ENCODE results near the gene ZFP30.
"Not testable (repeated sequence)": the region's sequence is repeated elsewhere in the genome, so short reads cannot be mapped to it uniquely, and the experiment has no call there.

ZFP30 gene

DNA sequence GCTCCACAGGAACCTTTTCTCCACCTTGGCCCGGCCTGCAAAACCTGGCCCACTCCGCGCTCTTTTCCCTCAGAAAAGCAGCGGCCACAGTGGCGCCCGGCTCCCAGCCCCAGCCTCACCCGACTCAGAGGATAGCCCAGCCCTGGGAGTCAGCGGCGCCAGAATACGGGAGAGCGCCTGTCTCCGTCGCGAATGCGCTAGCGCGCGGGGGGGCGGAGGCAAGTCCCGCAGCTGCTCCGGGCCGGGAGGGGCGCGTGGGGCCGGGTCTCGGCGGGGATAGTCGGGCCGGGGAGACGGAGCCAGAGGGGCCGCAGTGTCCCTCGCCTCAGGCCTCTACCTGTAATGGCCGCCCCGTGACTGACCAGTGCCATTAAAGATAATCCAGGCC, at the start of gene ZFP30:
TSS of gene ZFP30 (minus strand) at position 165 of the 388 bp plus-strand sequence. CDS start 7,643 bp downstream, outside the sequence.
- DNase-seq = peak; percentile 89

GRCh38 chr19:37699057-37699456, 43.8 kb upstream of the ZFP30 start:
- DNase-seq = no peak

- DNase-seq = no peak
Observed at GRCh38 chr19:37698216-37698615, 43.0 kb upstream of the ZFP30 start.

DNA sequence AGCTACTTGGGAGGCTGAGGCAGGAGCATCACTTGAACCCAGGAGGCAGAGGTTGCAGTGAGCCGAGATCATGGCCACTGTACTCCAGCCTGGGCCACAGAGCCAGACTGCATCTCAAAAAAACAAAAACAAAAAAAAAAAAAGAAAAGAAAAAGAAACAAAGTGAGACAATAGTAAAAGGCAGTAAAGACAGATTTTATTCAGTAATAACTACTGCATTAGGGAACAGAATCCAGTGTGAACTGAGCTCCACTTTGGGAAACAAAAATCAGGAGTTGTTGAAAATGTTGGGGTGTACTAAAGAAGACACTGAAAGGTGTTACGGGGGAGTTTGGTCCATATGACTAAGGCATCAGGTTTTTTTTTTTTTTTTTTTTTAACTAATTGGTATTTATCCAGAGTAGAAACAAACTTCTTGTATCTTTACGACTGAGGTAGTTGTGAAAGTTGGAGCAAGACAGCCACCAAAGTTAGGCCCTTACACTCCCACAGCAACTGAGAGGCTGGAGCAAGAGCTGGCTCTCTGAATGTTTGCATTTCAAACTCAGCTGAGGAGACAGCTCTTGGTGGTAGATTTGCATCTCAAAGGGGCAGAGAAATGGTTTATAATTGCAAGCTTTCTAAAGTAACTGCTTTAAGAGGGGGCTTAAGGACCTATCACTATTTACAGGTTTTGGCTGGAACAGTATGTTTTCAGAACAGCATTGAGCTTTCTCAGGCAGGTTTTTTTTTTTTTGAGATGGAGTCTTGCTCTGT, 40.1 kb upstream of the ZFP30 start:
- DNase-seq = no peak

DNA sequence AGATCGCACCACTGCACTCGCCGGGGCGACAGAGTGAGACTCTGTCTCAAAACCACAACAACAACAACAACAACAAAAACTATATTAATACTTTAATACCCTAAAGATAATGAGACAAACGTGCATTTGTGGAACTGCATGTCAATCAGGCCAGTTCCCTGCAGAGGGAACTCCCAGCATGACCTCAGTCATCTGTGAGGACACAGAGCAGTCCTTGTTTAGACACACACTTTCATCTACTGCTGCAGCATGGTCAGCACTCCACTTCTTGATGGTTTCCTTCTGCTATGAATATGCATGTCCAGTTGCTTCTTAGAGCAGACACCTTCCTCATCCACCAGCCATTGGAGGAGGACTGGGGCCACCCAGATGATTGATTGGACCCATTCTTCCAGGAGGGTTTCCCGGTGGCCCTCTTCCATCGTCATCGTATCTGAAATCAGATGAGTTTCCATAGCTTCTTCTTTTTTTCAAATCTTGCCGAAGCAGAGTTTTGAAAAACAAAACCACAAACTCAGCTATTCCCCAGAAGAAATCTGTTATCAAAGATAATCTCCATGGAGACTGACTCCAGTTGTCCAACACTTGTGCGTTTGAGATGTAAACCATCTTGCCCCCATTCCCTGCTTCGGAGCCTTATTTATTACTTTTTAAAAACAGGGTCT, 37.8 kb upstream of the ZFP30 start:
- no peak for DNase-seq

GRCh38 chr19:37691881-37692504, 36.7 kb upstream of the ZFP30 start:
- peak; percentile 88 for DNase-seq

- DNase-seq = no peak
Observed at GRCh38 chr19:37683520-37683919, 28.3 kb upstream of the ZFP30 start.

- DNase-seq = no peak
Observed at GRCh38 chr19:37669450-37669914, 14.2 kb upstream of the ZFP30 start.

- not testable (repeated sequence) for DNase-seq
Observed at GRCh38 chr19:37657157-37657556, 1.9 kb upstream of the ZFP30 start.

GRCh38 chr19:37655689-37656371, 565 bp upstream of the ZFP30 start:
- peak; percentile 92 for DNase-seq

GRCh38 chr19:37654629-37655300, 500 bp downstream of the ZFP30 start:
- no peak for DNase-seq

DNA sequence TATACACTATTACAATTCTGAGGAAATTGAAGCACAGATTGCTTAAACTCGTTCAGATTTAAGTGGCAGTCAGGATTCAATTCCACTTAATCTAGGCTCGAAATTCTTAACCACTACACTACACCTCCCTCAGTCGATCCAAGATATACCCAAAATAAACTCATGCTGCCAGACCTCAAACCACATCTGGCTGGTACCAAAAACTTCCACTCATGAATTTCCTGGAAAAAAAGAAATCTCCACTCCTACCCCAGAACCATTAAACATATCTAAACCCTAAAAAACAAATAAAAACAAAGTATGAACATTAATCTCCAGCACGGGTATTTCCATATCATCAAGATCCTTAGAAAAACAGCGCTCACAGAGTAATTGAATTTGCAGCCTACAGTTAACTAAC, 1.1 kb downstream of the ZFP30 start:
- DNase-seq = no peak

GRCh38 chr19:37635076-37636056, 19.9 kb downstream of the ZFP30 start:
- DNase-seq = no peak

DNA sequence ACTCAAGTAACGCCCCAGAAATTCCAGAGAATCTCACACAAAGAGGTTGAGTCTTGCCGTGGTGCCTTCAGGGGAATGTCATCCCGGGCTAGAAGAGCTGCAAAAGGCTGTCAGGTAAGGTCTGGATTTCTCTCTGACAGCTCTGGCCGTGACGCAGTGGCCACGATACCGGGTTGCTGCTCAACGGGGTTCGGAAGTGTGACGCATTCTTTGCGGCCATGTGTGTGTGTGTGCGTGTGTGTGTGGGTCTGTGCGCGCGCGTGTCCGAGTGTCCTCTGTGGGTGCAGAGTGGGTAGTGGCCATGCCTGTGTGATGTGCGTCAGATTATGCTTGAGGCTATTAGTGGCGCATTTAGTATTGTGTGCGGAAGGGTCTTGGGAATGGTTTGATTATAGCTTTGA, 60.3 kb downstream of the ZFP30 start:
- no peak for DNase-seq

GRCh38 chr19:37594304-37594981, 60.8 kb downstream of the ZFP30 start, which contains the start of the genes ZNF540 and ZNF571:
TSS of gene ZNF540 (plus strand) at chr19:37594876. CDS start at chr19:37598448, 3,572 bp downstream.
TSS of gene ZNF571 (minus strand) at chr19:37594792. CDS start at chr19:37586676, 8,116 bp downstream.
- DNase-seq = peak; percentile 94

GRCh38 chr19:37593996-37594303, 61.3 kb downstream of the ZFP30 start:
- no peak for DNase-seq

DNA sequence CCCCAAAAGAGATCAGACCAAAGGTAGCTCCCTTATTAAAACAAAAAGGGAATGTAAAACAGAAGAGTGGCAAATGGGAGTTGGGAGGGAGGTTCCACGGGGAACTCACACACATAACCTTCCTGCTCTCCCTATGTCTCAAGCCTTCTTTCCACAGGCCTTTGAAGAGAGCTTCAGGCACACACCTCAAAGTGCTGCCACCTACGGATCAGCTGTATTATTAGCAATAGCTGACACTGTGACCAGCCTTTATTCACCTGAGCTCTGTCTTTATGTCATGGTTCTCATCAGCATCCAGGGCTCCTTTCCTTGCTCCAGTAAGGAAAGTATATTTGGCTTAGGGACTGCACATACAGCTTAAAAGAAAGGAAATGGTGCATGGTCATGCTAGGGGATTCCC, 71.9 kb downstream of the ZFP30 start:
- DNase-seq = no peak

- DNase-seq = no peak
Observed at GRCh38 chr19:37572203-37572602, 83.1 kb downstream of the ZFP30 start.

- DNase-seq = no peak
Observed at GRCh38 chr19:37565370-37565669, 89.9 kb downstream of the ZFP30 start.

DNA sequence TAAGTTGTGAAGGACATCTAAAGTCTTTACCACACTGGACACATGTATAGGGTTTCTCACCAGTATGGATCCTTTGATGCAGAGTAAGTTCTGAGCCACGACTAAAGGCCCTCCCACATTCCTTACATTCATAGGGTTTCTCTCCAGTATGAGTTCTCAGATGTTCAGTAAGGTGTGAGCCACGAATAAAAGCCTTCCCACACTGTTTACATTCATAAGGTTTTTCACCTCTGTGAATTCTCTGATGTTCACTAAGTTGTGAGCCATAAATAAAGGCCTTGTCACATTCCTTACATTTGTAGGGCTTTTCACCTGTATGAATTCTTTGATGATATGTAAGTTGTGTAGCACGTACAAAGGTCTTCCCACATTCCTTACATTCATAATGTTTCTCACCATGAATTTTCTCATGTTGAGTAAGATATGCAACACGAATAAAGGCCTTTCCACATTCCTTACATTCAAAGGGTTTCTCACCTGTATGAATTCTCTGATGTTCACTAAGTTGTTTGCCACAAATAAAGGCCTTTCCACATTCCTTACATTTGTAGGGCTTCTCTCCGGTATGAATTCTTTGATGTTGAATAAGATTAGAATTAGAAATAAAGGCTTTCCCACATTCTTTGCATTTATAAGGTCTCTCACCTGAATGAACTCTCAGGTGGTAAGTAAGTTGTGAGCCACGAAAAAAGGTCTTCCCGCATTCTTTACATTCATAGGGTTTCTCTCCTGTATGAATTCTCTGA, 90.5 kb downstream of the ZFP30 start:
- DNase-seq = no peak
